Right lobe of liver (tissue), 6 donors: ENCODE data around the gene STX2. TPM values are rescaled to one million over a fixed set of nuclear protein-coding genes. Genes with fewer than 3 reads are reported as not detected.

Experiments
- ATAC-seq, 4 donors: fragments of 200-7000 bp; cut with Tn5 transposase; one replicate each; pipeline ENCODE4 v1.9.1; 2020; ENCODE audit warnings: mild to moderate bottlenecking in 4 of 4, moderate library complexity in 4 of 4
- DNase-seq, 3 donors: peaks; one replicate each; pipeline ENCODE4 v3.0.0-alpha.2; 2020
- H3K27ac ChIP-seq, 3 donors: fragments of 200-600 bp; one replicate each; pipeline ENCODE4 v1.8.0; 2022
- H3K27me3 ChIP-seq, 2 donors: fragments of 200-600 bp; one replicate each; pipeline ENCODE4 v1.8.0; 2022
- H3K36me3 ChIP-seq, 4 donors: fragments of 200-600 bp; sonication (generic) in 1 of 4; one replicate each; pipeline versions ENCODE4 v1.5.1 to v1.8.0; 2017 to 2022; ENCODE audit warnings: control low read depth in 1 of 4
- H3K4me1 ChIP-seq, 4 donors: fragments of 200-600 bp; sonication (generic) in 1 of 4; one replicate each; pipeline versions ENCODE4 v1.5.1 to v1.8.0; 2017 to 2022; ENCODE audit warnings: control low read depth in 1 of 4
- H3K4me3 ChIP-seq, 3 donors: fragments of 200-600 bp; one replicate each; pipeline ENCODE4 v1.8.0; 2022
- H3K9me3 ChIP-seq, 4 donors: fragments of 200-600 bp; sonication (generic) in 1 of 4; one replicate each; pipeline versions ENCODE4 v1.5.1 to v1.8.0; 2017 to 2022; ENCODE audit warnings: control low read depth in 1 of 4
- POLR2A ChIP-seq: fragments of 450-650 bp; IDR thresholded peaks from one replicate; pipeline ENCODE4 v1.6.1; 2017; ENCODE audit warnings: antibody characterized with exemption, mild to moderate bottlenecking
- WGBS: methylation state at CpG from one replicate; pipeline ENCODE4 v1.1.6; 2018; ENCODE audit warnings: low coverage, low lambda C conversion rate; ENCODE audit not compliant: insufficient coverage; ENCODE audit errors: missing lambda C conversion rate; 5-methylcytosine and 5-hydroxymethylcytosine counted together
- intact Hi-C, 2 donors: fragments of 100-400 bp; cut with DNase I; formaldehyde crosslinking; loops; one replicate each; pipeline versions ENCODE4 v1.11.2 to v1.14.1; 2022
- total RNA-seq, 6 experiments: library from RNA; depleted of rRNA in 2 of 6; stranded (reverse); fragments of >200 nt in 2 of 6; fragmentation: NEBNext Ultra II Directional in 3 of 6; extraction: Animal tissue kit (Norgen Biotek cat#: 25700) in 3 of 6; gene quantifications; one replicate each; pipeline versions ENCODE4 v1.1.0 to v1.2.4, GENCODE V29; 2016 to 2023
- TF ChIP-seq, protein P1 (sequence below), 4 donors: fragments of 200-600 bp in 3 of 4; fragments of 450-650 bp in 1 of 4; IDR thresholded peaks; one replicate each; pipeline versions ENCODE4 v1.5.1 to v1.8.0; 2016 to 2022; ENCODE audit warnings: antibody characterized with exemption in 4 of 4, mild to moderate bottlenecking in 2 of 4
- donor health status: DM: no; HTN: yes; CAD: no.
- donor health status: DM: no; HTN: no; CAD: no.
- donor health status: DM: no; HTN: no; CAD: no.
- donor health status: DM: no; HTN: yes; CAD: no.
- donor health status: DM: no; HTN: yes; CAD: no.

Gene STX2
- total RNA-seq, 6 experiments from 2014 or later = 5.3 to 11.8 (median 7.2) TPM

GRCh38 chr12:130791629-130792028 is 47.4 kb downstream of the STX2 start:
- Histone ChIP-seq H3K27ac (no peak overlapping the region), H3K27me3 (no peaks in the 10 kb centered on the region), H3K36me3 (peaks cover 0 to 7% (median 1%) of the 10 kb centered on the region in 4 donors), H3K9me3 (no peaks in the 10 kb centered on the region), H3K4me3 (no peak overlapping the region), H3K4me1 (no peaks in the 10 kb centered on the region)
- no peak for DNase-seq
- ATAC-seq = no peak
- TF ChIP-seq POLR2A = no peak
- TF ChIP-seq, protein P1, sequence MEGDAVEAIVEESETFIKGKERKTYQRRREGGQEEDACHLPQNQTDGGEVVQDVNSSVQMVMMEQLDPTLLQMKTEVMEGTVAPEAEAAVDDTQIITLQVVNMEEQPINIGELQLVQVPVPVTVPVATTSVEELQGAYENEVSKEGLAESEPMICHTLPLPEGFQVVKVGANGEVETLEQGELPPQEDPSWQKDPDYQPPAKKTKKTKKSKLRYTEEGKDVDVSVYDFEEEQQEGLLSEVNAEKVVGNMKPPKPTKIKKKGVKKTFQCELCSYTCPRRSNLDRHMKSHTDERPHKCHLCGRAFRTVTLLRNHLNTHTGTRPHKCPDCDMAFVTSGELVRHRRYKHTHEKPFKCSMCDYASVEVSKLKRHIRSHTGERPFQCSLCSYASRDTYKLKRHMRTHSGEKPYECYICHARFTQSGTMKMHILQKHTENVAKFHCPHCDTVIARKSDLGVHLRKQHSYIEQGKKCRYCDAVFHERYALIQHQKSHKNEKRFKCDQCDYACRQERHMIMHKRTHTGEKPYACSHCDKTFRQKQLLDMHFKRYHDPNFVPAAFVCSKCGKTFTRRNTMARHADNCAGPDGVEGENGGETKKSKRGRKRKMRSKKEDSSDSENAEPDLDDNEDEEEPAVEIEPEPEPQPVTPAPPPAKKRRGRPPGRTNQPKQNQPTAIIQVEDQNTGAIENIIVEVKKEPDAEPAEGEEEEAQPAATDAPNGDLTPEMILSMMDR (IDR thresholded peaks at IDR 0.05) = no peak
- intact Hi-C loops = no loop called here
- WGBS = 85% methylated on average over 10 of the region's 10 CpGs

GRCh38 chr12:130788515-130788914 is 50.5 kb downstream of the STX2 start:
- peaks cover 0 to 7% (median 0%) of the 10 kb centered on the region in 4 donors for H3K36me3 ChIP-seq
- intact Hi-C loops = no loop called here
- WGBS = 84% methylated on average over 18 of the region's 21 CpGs
- no peak for ATAC-seq
- DNase-seq = no peak
- H3K9me3 ChIP-seq = peaks cover 0 to 4% (median 0%) of the 10 kb centered on the region in 4 donors
- no peaks in the 10 kb centered on the region for H3K4me1 ChIP-seq
- TF ChIP-seq POLR2A = no peak
- TF ChIP-seq, protein P1 (IDR thresholded peaks at IDR 0.05) = no peak
- no peak overlapping the region for H3K4me3 ChIP-seq
- H3K27me3 ChIP-seq = no peaks in the 10 kb centered on the region
- H3K27ac ChIP-seq = no peak overlapping the region

- H3K4me1 ChIP-seq = no peaks in the 10 kb centered on the region
- H3K36me3 ChIP-seq = peaks cover 0 to 5% (median 0%) of the 10 kb centered on the region in 4 donors
- intact Hi-C loops = no loop called here
- ATAC-seq = peak in 1 of 4 donors; percentile 45
- H3K9me3 ChIP-seq = peaks cover 0 to 4% (median 0%) of the 10 kb centered on the region in 4 donors
- WGBS = 90% methylated on average over 21 of the region's 35 CpGs
- H3K27ac ChIP-seq = no peak overlapping the region
- H3K27me3 ChIP-seq = no peaks in the 10 kb centered on the region
- no peak overlapping the region for H3K4me3 ChIP-seq
- TF ChIP-seq, protein P1 (IDR thresholded peaks at IDR 0.05) = no peak
- no peak for TF ChIP-seq POLR2A
- DNase-seq = no peak
Observed at GRCh38 chr12:130787445-130788410, 51.3 kb downstream of the STX2 start.

GRCh38 chr12:130787041-130787440 is 52.0 kb downstream of the STX2 start:
- no peaks in the 10 kb centered on the region for H3K27me3 ChIP-seq
- H3K36me3 ChIP-seq = peaks cover 0 to 5% (median 0%) of the 10 kb centered on the region in 4 donors
- ATAC-seq (peak in 1 of 4 donors; percentile 19), DNase-seq (no peak)
- H3K9me3 ChIP-seq = peaks cover 0 to 4% (median 0%) of the 10 kb centered on the region in 4 donors
- no peak overlapping the region for H3K4me3 ChIP-seq
- H3K27ac ChIP-seq = no peak overlapping the region
- intact Hi-C loops = no loop called here
- no peaks in the 10 kb centered on the region for H3K4me1 ChIP-seq
- 64% methylated on average over 3 of the region's 10 CpGs for WGBS
- TF ChIP-seq POLR2A = no peak
- TF ChIP-seq, protein P1 (IDR thresholded peaks at IDR 0.05) = no peak
